OCI-LY1 (cell line): ENCODE data around the gene NAA35.
"Not testable (repeated sequence)": the region's sequence is repeated elsewhere in the genome, so short reads cannot be mapped to it uniquely, and the experiment has no call there.

Experiments
- EZH2 ChIP-seq: fragments of 200-600 bp; sonication (generic), shearing (Covaris generic); IDR thresholded peaks from 2 replicates; pipeline ENCODE4 v1.8.0; 2017; ENCODE audit warnings: borderline replicate concordance, mixed run types, mild to moderate bottlenecking, antibody characterized with exemption, low read length, moderate library complexity, mixed read lengths
- TF ChIP-seq, protein P1 (sequence below): fragments of 200-600 bp; sonication (generic), shearing (Covaris generic); IDR thresholded peaks from 2 replicates; pipeline ENCODE4 v1.5.1; 2017; ENCODE audit warnings: mild to moderate bottlenecking, antibody characterized with exemption, low read length, moderate library complexity, mixed read lengths

GRCh38 chr9:85935950-85936349 is 5.0 kb upstream of the NAA35 start:
- TF ChIP-seq EZH2: not testable (repeated sequence)
- TF ChIP-seq, protein P1, sequence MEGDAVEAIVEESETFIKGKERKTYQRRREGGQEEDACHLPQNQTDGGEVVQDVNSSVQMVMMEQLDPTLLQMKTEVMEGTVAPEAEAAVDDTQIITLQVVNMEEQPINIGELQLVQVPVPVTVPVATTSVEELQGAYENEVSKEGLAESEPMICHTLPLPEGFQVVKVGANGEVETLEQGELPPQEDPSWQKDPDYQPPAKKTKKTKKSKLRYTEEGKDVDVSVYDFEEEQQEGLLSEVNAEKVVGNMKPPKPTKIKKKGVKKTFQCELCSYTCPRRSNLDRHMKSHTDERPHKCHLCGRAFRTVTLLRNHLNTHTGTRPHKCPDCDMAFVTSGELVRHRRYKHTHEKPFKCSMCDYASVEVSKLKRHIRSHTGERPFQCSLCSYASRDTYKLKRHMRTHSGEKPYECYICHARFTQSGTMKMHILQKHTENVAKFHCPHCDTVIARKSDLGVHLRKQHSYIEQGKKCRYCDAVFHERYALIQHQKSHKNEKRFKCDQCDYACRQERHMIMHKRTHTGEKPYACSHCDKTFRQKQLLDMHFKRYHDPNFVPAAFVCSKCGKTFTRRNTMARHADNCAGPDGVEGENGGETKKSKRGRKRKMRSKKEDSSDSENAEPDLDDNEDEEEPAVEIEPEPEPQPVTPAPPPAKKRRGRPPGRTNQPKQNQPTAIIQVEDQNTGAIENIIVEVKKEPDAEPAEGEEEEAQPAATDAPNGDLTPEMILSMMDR: not testable (repeated sequence)
